Choroid plexus epithelial cell (primary cell): ENCODE measurements around the gene COL1A1.

Experiments used
- DNase-seq: peaks from one replicate; pipeline ENCODE4 v3.0.0-alpha.2; 2010; ENCODE audit warnings: low read depth
- H3K4me3 ChIP-seq: 2 replicates; pipeline ENCODE4 v1.5.1; 2011; ENCODE audit warnings: low read depth, mild to moderate bottlenecking, control low read depth, low read length, moderate library complexity
- TF ChIP-seq, protein P1 (sequence below): conservative IDR thresholded peaks from 2 replicates; pipeline ENCODE4 v1.5.1; 2011; ENCODE audit warnings: low read depth, mild to moderate bottlenecking, control low read depth, inconsistent platforms, low read length, moderate library complexity

COL1A1 gene

DNA sequence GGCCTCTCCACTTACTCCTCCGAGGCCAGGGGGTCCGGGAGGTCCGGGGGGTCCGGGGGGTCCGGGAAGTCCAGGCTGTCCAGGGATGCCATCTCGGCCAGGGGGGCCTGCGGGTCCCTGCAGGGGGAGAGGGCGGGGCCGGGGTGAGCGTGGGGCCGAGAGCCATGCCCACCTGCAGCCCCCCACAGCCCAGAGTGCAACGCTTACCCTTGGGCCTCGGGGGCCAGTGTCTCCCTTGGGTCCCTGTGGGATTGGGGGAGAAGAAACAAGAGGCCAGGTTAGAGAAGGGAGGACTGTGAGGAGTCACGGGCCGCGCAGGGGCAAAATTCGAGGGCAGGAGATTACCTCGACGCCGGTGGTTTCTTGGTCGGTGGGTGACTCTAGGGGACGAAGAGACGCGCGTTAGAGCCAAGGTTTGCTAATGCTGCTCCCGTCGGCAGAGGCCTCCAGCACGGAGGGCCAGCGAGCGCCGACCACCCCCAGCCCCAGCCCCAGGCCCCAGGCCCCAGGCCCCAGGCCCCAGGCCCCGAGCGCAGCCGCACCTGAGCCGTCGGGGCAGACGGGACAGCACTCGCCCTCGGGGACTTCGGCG, 2.1 kb downstream of the COL1A1 start:
- peak overlapping the region; percentile 98 for H3K4me3 ChIP-seq
- DNase-seq = peak; percentile 27
- TF ChIP-seq, protein P1, sequence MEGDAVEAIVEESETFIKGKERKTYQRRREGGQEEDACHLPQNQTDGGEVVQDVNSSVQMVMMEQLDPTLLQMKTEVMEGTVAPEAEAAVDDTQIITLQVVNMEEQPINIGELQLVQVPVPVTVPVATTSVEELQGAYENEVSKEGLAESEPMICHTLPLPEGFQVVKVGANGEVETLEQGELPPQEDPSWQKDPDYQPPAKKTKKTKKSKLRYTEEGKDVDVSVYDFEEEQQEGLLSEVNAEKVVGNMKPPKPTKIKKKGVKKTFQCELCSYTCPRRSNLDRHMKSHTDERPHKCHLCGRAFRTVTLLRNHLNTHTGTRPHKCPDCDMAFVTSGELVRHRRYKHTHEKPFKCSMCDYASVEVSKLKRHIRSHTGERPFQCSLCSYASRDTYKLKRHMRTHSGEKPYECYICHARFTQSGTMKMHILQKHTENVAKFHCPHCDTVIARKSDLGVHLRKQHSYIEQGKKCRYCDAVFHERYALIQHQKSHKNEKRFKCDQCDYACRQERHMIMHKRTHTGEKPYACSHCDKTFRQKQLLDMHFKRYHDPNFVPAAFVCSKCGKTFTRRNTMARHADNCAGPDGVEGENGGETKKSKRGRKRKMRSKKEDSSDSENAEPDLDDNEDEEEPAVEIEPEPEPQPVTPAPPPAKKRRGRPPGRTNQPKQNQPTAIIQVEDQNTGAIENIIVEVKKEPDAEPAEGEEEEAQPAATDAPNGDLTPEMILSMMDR = no peak

DNA sequence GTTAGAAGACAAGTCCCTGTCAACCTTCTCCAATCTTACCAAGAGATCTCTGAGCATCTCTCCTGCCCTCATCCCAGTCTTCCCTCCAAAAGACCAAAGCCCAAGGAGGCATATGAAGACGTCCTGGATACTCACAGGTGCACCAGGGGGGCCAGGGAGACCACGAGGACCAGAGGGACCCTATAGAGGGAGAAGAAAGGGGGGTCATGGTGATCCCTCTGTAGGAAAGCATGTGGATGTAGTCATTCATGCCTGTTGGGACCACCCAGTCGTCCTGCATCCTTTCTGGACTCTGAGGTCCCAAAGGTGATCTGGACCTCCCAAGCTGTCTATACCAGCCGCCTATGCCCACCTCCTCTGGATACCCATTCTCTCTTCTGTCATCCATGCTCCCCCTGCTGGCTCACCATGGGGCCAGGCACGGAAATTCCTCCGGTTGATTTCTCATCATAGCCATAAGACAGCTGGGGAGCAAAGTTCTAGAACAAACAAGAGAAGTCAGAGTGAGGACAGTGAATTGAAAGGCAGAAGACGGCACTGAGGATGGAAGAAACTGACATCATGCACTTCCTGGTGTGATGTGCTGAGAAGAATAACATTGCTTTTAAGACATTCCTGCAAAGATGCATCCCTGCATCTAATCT, 3.3 kb downstream of the COL1A1 start:
- TF ChIP-seq, protein P1 = peak; percentile 81
- H3K4me3 ChIP-seq = peak overlapping the region; percentile 98
- DNase-seq = peak; percentile 90

DNA sequence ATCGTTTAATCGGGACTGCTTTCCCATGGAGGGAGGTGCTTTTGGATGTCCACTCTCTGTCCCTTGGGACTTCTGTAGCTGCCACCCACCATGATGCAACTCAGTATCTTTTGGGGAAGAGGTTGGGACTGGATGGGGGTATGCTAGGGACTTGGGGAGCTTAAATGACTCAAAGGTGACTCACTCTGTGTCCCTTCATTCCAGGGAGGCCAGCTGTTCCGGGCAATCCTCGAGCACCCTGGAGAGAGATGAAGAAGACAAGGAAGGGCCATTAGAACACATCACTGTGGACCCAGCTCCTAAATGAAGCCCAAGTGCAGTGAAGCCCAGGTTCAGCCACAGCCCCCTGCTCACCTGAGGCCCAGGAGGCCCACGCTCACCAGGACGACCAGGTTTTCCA, 4.6 kb downstream of the COL1A1 start:
- DNase-seq = peak; percentile 64
- TF ChIP-seq, protein P1 = no peak
- peak overlapping the region; percentile 98 for H3K4me3 ChIP-seq

DNA sequence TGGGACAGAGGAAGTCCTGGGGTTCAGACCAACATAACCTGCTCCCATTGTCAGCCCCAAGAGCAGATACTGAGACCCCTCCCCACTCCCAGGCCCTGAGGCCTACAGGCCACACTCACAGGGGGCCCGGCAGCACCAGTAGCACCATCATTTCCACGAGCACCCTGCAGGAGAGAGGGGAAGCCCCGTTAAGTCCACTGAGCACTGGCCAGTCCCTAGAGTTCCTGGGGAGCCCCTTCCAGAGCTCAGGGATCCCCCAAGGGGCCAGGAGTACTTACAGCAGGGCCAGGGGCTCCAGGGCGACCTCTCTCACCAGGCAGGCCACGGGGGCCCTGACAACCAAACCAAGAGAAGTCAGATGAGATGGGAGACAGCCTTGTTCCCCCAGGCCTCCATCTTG, 5.4 kb downstream of the COL1A1 start:
- peak; percentile 29 for DNase-seq
- TF ChIP-seq, protein P1 = no peak
- H3K4me3 ChIP-seq = peak overlapping the region; percentile 98

DNA sequence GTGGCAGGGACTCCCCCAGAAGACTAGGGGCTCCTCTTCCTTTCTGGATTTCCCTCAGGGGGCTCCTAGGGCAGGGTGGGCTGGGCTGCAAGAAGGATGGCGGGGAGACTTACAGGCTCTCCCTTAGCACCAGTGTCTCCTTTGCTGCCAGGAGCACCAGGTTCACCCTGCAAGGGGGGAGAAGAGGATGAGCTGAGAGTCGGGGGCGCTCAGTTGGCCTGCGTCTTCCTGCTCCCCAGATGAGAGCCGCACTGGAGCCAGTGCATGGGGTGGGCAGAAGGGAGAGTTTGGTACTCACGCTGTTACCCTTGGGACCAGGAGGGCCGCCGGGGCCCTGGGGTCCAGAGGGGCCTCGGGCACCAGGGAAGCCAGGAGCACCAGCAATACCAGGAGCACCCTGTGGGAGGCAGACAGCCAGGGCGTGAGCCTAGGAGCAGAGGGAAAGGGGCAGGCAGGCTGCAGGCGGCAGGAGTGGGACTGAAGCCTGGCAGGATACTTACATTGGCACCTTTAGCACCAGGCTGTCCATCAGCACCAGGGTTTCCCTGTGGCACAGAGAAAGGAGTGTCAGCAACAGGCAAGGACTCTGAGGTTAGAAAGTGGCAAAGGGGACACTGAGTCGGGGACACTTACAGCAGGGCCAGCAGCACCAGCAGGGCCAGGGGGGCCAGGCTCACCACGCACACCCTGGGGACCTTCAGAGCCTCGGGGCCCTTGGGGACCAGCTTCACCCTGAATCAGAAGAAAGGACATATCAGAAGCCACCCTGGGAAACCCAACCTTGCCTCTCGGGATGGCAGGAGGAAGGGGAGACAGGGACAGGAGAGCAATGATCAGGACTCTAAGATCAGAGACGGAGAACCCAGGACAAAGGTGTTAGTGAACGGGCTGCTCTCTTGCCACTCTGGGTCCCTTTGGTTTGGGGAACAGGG, 6.2 kb downstream of the COL1A1 start:
- peak overlapping the region; percentile 98 for H3K4me3 ChIP-seq
- DNase-seq = peak; percentile 61
- TF ChIP-seq, protein P1 = peak; percentile 56

DNA sequence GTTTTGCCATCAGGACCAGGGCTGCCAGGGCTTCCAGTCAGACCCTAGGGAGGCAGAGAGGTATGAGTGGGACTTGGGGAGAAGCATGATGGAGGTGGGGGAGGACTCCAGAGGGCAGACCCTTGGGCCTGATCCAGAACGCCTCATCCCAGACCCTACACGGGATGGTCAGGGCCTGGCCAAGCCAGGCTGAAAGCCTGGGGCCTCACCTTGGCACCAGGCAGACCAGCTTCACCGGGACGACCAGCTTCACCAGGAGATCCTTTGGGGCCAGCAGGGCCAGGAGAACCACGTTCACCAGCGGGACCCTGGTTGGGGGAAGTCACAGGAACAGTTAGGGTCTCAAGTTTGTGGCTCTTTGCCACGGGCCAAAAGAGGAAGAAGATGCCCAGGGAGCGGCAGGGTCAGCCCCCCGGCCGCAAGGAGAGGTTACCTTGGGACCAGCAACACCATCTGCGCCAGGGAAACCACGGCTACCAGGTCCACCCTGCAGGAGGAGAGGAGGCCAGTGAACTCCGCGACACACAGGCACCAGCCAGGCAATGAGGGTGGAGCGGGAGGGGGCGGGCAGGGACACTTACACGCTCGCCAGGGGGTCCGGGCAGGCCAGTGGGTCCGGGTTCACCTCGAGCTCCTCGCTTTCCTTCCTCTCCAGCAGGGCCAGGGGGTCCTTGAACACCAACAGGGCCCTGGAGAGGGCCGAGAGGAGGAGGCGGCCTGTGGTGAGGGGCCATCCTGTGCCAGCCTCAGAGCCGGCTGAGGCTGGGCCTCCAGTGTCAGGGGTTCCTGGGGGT, 7.1 kb downstream of the COL1A1 start:
- TF ChIP-seq, protein P1 = no peak

More for the DNA sequence above, 7.1 kb downstream of the COL1A1 start:
- DNase-seq = peak; percentile 25
- H3K4me3 ChIP-seq = peak overlapping the region; percentile 26
